GM12874 (cell line): ENCODE results near the gene ALG8.

Experiments
- CTCF ChIP-seq: IDR thresholded peaks from 2 replicates; pipeline ENCODE4 v1.5.1; 2011; ENCODE audit warnings: low read depth, mild to moderate bottlenecking, control low read depth, low read length, moderate library complexity; ENCODE audit not compliant: insufficient read depth

The ALG8 gene

GRCh38 chr11:78139422-78140391 is at the start of gene ALG8:
ALG8 (minus strand) TSS chr11:78139626; CDS start chr11:78139588, 38 bp downstream.
- TF ChIP-seq CTCF = no peak

GRCh38 chr11:78188286-78189173 is 49.1 kb upstream of the ALG8 start, which contains the start of the genes KCTD21 and USP35:
KCTD21 (minus strand) TSS chr11:78188626; CDS start chr11:78174554, 14,072 bp downstream.
USP35 (plus strand) TSS chr11:78188919; CDS start chr11:78196246, 7,327 bp downstream.
- no peak for TF ChIP-seq CTCF

- no peak for TF ChIP-seq CTCF
Observed at GRCh38 chr11:78187366-78188285, 48.2 kb upstream of the ALG8 start.

GRCh38 chr11:78181185-78181584 is 41.8 kb upstream of the ALG8 start:
- no peak for TF ChIP-seq CTCF

GRCh38 chr11:78180751-78181150 is 41.3 kb upstream of the ALG8 start:
- TF ChIP-seq CTCF = no peak

GRCh38 chr11:78179459-78180071 is 40.1 kb upstream of the ALG8 start:
- TF ChIP-seq CTCF = no peak
